ENCODE data around the gene PRKCZ.
A peak's percentile ranks its signal among the peaks of the same experiment; 100 is the strongest.
"Not testable (repeated sequence)": the region's sequence is repeated elsewhere in the genome, so short reads cannot be mapped to it uniquely, and the experiment has no call there.

PRKCZ gene

DNA sequence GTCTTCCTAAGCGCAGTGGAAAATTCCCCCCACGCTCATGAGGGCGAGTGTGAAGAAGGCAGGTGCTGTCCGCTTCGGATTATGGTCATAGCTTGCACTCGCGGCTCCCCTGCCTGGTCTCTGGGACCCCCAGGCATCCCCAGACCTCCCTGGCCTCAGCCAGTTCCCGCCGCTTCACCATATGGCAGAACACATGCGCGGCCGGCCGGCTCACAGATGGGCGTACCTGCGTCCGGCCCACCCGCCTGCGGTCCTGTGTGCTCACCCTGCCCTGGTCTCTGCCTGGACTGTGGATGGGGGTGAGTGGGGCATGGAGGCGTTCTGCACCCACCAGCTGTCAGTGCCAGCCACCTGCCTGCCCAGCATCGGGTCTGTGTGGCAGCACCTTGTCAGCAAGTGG is 34.1 kb downstream of the PRKCZ start:
- DNase-seq (ENCODE audit: low read depth in 2 of 3, low spot score in 2 of 3), result no peak

DNA sequence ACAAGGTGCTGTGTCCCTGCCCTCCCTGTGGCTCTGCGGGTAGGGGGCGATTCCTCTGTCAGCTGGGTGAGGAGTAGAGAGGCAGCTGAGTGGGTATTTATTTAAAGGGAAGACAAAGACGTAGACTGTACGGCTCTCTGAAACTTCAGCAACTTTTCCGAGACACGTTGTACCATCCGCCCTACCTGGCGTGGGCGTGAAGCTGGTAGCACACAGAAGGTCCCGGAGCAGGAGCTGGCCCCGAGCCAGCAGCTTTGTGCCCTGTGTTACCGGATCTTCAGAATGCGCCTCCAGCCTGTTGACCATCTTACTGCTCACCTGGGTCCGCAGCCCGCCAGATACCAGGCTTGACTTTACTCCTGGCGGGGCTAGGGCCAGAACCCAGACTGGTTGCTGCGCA is 34.9 kb downstream of the PRKCZ start:
- DNase-seq (ENCODE audit: low read depth in 2 of 3, low spot score in 2 of 3), result no peak

DNA sequence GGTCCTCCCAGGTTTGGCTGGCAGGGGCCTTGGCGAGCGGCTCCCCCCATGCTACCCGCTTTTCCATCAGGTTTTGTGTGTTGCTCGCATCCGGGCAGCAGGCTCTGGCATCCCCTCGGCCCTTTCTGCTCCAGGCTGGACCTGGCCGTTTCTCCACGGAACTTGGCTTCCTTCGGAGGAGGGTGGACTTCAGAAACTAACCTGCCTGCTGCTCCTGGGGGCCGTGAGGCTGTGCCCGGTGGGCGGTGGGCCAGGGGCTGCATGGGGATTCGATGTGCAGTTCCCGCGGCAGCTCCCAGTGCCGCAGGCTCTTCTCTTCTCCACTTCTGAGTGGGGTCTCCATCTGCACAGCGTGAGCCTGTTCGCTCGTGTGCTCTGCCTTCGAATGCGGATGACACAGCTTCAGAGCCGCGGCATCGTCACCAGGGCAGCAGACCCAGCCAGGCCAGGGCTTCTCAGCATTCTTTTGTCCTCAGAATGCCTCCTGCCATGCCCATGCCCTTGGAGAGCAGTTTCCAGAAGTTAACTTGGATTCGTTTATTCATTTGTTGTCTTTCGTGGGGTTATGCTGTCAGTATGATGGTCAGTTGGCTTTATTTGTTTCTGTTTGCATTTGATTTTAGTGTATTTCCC is 36.4 kb downstream of the PRKCZ start:
- DNase-seq (ENCODE audit: low read depth in 2 of 3, low spot score in 2 of 3), result no peak

DNA sequence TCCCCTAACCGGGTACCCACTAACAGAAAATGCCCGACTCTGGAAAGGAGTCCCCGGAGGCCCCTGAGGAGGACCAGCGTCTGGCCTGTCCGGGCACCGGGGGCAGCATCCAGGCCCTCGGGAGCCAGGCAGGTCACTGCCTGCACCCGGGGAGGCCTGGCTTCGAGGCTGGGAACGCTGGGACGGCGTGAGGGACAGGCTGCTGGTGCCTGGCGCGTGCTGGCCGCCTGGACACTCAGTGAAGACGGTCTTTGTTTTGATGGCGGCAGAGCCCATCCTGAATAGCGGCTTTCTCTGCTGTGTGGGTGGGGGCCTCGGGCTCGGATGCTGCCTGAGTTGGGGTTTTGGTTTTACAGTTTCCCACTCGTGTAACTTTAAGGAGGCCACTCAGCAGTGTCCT is 37.6 kb downstream of the PRKCZ start:
- no peak for DNase-seq (ENCODE audit: low read depth in 2 of 3, low spot score in 2 of 3)

DNA sequence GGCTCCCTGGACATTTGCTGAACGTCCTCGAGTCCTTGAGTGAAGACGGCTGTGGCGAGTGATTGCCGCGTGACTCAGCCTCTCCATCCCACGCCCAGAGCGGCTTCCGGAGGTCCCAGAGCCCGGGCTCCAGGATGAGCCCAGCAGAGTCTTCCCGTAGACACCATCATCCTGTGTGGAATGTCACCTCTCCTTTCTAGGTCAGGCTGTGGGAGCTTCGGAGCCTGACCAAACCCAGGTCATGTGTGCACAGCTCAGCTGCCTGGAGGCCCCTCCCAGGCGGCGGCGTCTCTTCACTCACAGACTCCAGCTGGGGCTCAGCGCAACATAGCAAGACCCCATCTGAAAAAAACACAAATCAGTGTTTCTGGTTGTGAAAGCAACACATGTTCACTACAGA is 38.2 kb downstream of the PRKCZ start:
- DNase-seq (ENCODE audit: low read depth in 2 of 3, low spot score in 2 of 3), result no peak

DNA sequence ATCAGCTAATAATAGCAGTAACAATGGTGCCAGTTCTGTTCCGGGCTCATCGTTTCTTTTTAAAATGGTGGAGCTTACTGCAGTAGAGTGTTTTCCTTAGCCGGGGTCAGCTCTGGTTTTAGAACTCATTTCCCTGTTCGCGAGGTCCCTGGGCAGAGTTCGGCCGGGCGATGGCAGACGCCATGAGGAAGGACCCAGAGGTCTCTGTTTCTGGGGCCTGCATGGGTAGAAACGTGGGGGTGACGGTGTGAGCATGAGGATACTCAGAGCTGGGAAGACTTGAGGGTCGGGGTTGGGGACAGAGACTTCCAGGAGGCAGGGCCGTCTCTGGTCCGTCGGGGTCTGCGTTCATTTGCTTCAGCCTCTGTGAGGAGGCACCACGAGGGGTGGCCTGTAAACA is 38.8 kb downstream of the PRKCZ start:
- DNase-seq (ENCODE audit: low read depth in 2 of 3, low spot score in 2 of 3), result no peak

DNA sequence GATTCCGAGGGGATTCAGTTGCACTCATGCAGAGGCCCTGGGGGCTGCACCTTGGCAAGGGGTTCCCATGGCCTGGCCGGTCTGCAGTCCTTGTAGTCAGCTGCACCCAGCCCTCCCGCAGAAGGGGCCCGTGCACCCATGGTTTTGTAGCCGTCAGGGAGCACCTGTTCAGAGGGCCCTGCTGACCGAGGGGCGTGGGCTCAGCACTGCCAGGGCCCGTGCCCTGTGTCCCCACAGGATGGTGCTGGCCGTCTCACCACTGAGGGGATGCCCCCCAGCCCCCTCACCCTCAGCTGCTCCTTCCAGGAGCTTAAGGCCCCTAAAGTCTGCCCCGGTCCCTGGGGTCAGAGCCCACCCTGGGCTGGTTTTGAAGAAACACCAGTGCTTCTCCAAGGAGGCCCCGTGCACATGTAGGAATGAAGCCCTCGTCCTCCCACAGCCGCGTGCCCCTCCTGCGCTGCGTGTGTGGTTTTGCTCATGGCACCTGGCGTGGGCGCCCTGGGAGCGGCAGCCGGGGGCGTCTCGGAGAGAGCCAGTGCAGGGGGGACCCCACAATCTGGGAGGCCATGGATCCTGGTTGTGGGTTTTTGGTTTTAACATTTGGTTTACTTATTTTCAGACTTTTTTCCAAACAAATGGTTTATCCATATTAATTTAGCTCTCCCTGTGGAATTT is 40.1 kb downstream of the PRKCZ start:
- DNase-seq (ENCODE audit: low read depth in 2 of 3, low spot score in 2 of 3), result no peak

DNA sequence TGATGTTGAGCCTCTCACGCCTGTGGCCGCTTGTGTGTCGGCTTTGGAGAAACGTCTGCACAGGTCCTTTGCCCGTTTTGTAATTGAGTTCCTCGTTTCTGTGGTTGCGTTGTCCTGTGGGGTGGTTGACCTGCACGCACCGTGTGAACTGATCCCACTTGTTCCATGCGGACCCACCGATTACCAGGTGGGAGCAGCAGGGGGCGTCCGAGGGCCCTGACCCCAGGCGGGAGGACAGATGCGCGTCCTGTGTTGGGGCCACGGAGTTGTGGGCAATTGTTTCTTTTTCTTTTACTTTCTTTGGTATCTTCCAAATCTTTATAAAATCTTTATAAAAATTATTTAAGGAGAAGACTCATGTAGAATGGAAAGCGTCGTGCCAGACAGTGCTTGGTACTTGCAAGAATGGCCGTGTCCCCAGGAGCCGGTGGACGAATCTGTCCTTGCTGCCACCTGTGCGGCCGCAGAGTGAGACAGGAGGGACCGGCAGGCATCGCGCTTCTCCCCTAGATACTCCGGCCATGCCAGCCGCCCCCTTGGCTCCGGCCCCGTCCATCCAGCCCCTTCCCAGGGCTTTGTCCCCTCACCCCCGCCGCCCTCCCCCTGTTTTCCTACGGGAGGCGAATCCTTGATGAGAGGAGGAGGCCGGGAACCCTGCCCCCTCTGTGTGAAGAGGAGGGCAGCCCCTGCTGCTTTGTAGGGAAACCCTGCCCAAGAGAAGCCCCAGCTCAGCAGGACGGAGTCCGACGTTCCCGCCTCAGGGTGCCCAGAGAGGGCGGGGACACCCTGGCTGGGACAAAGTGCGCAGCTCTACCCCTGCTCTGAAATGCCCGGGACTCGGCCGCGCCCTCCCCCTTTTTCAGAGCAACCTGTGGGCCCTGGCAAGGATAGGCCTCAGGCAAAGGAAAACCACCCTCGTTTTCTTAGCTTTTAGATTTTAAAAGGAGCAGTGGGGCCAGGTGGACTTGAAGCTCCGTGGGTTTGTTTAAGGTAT is 41.7 kb downstream of the PRKCZ start:
- peak; percentile 21 to 27 (median 24) for DNase-seq (ENCODE audit: low read depth in 2 of 3, low spot score in 2 of 3)

DNA sequence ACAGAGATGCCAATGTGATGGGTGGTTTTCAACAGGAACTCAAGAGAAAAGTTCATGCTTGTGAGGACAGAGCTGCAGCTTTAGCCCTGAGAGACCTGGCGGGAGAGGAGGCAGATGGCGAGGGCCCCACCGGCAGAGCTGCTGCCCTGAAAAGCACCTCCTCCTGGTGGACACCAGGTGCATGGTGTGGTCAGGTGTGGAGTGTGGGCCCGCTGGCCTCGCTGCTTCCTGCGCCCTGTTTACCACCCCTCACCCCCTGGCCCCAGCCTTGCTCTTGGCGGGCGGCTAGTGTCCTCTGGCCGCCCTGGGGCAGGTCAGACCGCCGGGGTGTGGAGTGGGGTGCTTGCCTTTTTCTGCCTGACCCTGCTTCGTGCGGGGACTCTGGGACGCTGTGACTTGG is 42.8 kb downstream of the PRKCZ start:
- DNase-seq (ENCODE audit: low read depth in 2 of 3, low spot score in 2 of 3), result no peak

DNA sequence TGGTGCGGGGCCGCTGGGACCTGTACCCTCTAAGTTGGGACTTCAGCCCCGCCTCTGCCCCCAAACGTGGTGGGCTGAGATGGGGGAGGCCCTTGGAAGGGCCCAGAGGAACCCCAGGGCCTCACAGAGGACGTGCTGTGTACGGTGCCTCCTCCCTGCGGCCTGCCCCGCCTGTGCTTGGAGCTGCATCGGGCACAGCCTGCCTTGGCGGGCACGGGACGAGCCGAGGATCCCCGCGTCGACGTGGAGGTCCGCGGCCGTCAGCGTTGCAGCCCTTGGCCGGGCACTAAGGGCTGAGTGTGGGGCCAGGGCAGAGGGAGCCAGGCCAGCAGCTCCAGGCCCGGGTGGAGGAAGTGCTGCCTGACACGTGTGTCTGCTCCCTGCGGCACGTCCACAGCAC is 43.4 kb downstream of the PRKCZ start:
- DNase-seq (ENCODE audit: low read depth in 2 of 3, low spot score in 2 of 3), result no peak

DNA sequence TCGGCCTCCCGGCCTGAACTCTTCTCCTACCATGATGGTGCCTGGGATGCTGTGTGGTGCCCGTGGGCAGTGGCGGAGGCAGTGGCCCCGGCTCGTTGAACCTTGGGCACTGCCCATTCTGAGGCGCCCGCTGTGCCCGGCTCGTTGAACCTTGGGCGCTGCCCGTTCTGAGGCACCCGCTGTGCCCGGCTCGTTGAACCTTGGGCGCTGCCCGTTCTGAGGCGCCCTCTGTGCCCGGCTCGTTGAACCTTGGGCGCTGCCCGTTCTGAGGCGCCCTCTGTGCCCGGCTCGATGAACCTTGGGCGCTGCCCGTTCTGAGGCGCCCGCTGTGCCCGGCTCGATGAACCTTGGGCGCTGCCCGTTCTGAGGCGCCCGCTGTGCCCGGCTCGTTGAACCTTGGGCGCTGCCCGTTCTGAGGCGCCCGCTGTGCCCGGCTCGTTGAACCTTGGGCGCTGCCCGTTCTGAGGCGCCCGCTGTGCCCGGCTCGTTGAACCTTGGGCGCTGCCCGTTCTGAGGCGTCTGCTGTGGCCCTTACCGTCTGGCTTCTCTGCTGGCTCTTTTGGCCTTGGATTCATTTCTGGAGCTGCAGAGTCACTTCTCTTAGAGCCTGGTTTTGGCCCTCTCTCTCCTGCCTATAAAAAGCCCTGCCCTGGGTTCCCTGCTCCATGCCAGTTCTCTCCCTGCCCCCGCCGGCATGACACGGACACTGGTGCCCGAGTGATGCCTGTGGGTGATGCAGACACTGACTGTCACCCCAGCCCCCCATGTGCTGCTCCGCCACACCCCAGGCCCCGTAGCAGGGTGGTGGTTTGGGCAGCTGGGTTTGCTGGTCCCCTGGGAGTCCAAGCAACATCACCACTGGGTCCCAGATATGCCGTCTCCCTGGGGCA is 44.3 kb downstream of the PRKCZ start:
- not testable (repeated sequence) for DNase-seq (ENCODE audit: low read depth in 2 of 3, low spot score in 2 of 3)

DNA sequence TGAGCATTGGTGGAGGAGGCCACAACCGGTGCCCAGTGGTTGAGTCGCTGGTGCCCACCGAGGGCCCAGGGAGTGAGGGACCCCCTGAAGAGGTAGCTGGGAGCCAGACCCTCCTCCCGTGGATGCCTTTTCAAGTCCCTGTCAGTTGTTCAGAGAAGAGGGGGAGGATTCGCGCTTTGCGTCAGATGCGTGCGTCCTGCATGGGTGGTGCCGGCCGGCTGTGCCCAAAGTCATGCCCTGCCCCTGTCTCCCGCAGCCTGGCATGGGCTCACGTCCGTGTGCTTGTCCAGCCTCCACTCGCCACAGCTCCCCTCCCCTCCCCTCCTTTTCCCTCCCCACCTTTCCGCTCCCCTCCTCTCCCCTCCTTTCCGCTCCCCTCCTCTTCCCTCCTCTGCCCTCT is 45.2 kb downstream of the PRKCZ start:
- no peak for DNase-seq (ENCODE audit: low read depth in 2 of 3, low spot score in 2 of 3)

DNA sequence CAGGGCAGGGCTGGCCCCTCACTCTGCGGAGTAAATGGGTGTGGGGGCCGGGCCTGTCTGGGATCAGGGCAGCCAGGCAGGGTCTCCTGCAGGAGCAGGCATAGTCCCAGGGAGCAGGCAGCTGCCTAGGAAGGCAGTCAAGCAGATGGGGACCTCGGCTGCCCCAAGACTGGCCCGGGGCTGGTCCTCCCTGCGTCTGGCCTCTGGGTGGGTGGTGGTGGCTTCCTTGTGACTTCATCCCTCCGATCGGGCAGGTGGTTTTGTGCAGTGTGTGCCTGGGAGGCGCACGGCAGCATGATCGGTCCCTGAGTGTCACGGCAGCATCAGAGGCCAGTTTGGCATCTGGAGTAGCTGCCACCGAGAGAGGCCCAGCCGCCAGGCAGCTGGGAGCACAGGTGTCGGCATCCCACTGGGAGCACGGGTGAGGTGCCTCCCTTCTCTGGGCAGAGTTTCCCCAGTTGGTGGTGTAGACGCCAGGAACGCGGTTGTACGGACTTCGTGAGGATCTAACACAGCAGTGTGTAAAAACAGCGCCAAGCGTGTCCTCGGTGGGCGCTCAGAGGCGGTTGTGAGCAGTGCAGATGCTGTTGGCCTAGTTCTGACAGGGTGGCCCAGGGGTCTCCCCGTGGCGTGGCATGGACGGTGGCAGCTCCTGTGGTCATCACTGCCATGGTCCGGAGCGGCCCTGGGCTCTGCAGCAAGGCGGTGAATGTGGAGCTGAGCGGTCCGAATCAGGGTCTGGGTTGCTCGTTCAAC is 45.9 kb downstream of the PRKCZ start:
- DNase-seq (ENCODE audit: low read depth in 2 of 3, low spot score in 2 of 3), result no peak

DNA sequence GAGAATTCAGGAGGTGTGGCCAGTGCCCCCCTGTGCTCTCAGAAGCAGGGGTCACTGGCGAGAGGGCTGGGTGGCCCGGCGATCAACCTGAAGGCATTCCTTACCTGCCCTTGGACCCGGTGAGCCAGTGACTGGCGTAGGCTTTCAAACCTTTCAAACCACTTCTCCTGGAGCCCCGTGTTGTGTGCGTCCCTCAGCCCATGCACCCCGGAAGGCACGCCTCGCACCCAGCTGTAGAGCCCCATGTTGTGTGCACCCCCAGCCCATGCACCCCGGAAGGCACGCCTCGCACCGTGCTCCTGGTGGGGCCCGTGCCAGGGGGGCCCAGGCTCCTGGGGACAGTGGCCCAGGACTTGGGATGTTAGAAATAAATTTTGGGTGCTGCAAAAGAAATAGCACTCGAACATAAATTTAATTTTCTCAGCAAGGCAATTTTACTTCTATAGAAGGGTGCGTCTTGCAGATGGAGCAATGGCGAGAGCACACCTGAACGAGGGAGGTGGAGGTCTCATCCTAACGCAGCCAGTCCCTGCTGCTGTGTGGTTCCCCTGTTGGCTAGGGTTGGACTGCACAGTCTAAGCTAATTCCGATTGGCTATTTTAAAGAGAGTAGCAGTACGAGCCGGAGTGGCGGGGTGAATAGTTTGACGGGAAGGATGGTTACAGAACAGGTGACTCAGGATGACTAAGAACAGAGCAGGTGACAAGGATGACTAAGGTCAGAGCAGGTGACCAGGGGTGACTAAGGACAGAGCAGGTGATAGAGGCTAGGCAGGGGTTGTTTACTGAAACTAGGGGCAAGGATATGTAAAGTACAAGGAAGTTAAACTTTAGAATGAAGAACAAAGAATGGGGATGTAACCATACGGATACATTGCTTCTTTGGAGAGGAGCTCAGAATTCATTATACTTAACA is 47.4 kb downstream of the PRKCZ start:
- no peak for DNase-seq (ENCODE audit: low read depth in 2 of 3, low spot score in 2 of 3)

DNA sequence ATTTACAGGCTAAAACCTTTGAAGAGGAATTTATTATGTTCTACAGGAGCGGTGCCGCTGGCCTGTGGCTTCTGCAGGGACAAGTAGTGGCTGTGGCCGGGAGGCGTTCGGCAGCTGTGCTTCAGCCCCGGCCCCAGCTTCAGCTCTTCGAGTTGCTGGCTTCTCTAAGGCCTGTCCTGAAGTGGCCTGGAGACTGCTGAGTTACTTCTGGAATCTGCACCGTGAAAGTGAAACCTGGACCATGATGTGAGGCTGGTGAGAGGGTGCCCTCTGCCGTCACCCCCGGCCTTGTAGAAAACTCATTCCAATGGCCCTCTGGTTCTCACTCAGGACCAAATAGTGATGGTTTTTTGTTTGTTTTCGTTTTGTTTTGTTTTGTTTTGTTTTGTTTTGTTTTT is 48.1 kb downstream of the PRKCZ start:
- DNase-seq (ENCODE audit: low read depth in 2 of 3, low spot score in 2 of 3), result no peak

DNA sequence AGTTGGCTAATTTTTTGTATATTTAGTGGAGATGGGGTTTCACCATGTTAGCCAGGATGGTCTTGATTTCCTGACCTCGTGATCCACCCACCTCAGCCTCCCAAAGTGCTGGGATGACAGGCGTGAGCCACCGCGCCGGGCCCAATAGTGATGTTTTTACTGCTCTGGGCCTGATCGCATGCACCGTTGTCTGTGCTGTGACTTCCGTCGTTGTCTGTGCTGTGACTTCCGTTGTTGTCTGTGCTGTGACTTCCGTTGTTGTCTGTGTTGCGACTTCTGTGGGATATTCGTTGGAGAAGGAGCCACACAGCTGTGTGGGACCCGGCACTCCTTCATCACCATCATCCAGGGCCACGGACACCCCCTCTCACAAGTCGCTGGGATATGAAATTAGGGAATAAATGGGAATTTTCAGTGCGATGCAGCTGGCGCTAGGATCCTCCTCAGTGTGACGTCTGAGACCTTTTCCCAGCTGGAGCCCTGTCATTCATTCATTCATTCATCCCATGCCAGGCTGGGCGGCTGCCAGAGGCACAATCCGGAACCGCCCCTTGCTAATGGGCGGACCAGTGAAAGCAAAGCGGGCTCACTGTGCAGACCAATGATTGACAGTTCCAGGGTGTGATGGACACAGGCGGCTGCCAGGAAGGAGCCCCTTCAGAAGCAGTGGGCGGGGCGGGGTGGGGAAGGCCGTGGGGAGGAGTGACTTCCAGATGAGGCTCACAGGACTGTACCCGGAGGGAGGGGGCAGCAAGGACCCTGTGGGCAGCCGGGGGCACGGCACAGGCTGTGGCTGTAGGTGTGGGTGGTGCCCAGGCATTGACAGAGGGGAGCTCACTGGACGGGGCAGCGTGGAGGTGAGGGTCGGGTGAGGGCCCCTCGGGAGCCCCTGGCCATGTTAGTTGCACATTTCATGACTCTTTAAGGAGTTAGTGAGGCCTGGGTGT is 48.9 kb downstream of the PRKCZ start:
- DNase-seq (ENCODE audit: low read depth in 2 of 3, low spot score in 2 of 3), result no peak

DNA sequence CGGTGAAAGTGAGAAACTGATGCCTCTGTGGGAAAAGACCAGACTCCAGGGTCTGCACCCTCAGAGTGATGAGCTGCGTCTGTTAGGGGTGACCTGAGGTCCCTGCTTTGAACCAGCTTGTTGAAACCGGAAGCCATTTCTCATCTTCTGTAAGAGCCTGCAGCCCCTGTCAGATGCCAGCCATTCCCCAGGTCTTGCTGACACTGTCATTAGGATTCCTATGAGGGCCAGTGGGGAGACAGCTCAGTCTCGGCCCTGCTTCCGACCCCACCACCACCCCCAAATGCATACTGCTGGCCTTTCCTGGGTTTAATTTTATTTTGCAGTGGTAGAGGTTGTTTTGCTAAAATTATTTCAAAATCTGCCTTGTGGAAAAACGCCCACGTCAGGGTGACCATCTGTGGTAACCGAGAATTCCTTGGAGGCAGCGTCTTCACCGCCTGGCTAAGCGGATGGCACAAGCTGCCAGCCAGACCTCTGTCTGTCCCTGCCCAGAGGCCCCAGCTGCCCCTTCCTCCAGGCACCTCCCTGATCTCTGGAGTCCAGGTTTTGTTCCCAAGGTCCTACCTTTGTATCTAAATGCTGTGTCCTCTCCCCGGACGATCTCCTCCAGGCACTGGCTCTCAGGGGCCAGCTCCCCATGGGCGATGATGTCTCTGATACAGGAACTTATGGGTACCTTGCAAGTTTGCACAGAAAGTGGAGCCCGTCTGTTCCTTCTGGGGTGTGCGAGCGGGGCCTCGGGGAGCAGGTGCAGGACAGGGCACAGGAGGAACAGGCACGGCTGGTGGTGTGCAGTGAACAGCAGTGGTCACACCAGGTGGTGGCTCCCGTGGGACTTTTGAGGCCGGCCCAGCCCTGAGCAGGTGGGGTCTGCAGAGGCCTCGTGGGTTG is 49.9 kb downstream of the PRKCZ start:
- no peak for DNase-seq (ENCODE audit: low read depth in 2 of 3, low spot score in 2 of 3)

Measured in activated CD8-positive, alpha-beta memory T cell treated with anti-CD3 and anti-CD28 coated beads for 48 hours (primary cell).